Measurements from ENCODE around the gene DNAJC18. TPM values are rescaled to one million over a fixed set of nuclear protein-coding genes. Genes with fewer than 3 reads are reported as not detected.
A peak's percentile ranks its signal among the peaks of the same experiment; 100 is the strongest.

DNAJC18 gene
- total and polyA plus RNA-seq, 2 donors (not counting 1 experiment from before 2014, with no cell fraction given) = 2.0 to 13.6 TPM

GRCh38 chr5:139406963-139407362 lies 32.4 kb downstream of the DNAJC18 start:
- H3K4me2 ChIP-seq (replicated peaks; ENCODE audit: low read depth, low read length, poor library complexity, severe bottlenecking) = peak overlapping the region; percentile 60
- peak overlapping the region; percentile 50 to 78 for H3K27ac ChIP-seq (ENCODE audit: low read length in 2 of 2)
- H3K4me3 Mint-ChIP-seq = no peak overlapping the region
- POLR2A ChIA-PET = interaction anchor here (1.0 to 1.6 kb wide), 2 partner anchors 14 to 32 kb away, joined by 3 to 6 read pairs; partner anchors contain the start of gene DNAJC18
- no peaks in the 10 kb centered on the region for H3K27me3 Mint-ChIP-seq
- H3K9ac ChIP-seq (ENCODE audit: low read length) = peak overlapping the region; percentile 26
- H3K4me1 Mint-ChIP-seq = peaks cover 45% of the 10 kb centered on the region
- peak overlapping the region; percentile 64 for H3K27ac Mint-ChIP-seq
- ATAC-seq (ENCODE audit: low read depth) (no peak), DNase-seq (no peak)
- TF ChIP-seq EZH2 (IDR thresholded peaks at IDR 0.05; ENCODE audit: borderline replicate concordance, insufficient read depth, low read depth, low read length, poor library complexity, severe bottlenecking) (no peak), CTCF (IDR thresholded peaks at IDR 0.05) (no peak)
- H2AFZ ChIP-seq (ENCODE audit: insufficient read depth, low read depth, low read length, poor library complexity, severe bottlenecking) = peak overlapping the region; percentile 8
- H3K9me3 ChIP-seq (ENCODE audit: control extremely low read depth in 1 of 3, control insufficient read depth in 2 of 3, insufficient read depth in 1 of 3, low read length in 2 of 3) = no peaks in the 10 kb centered on the region
- H3K36me3 ChIP-seq (replicated peaks in 1 of 2; ENCODE audit: control extremely low read depth in 1 of 2, control insufficient read depth in 1 of 2, extremely low read depth in 1 of 2, insufficient read depth in 2 of 2, low read length in 1 of 2) = no peaks in the 10 kb centered on the region
- WGBS (ENCODE audit: insufficient coverage) = 100% methylated on average over 2 of the region's 2 CpGs
- peaks cover 33 to 41% of the 10 kb centered on the region in 2 donors for H3K4me1 ChIP-seq (ENCODE audit: control insufficient read depth in 2 of 2, insufficient read depth in 2 of 2, low read length in 2 of 2)
- H3K4me3 ChIP-seq (ENCODE audit: control extremely low read depth in 1 of 5, extremely low read depth in 1 of 5, insufficient read depth in 1 of 5, low read depth in 2 of 5, low read length in 4 of 5) = no peak overlapping the region
- H3K79me2 ChIP-seq (ENCODE audit: control insufficient read depth, insufficient read depth, low read length) = peaks cover 8% of the 10 kb centered on the region
- H3K9me3 Mint-ChIP-seq (ENCODE audit: insufficient read depth) = no peaks in the 10 kb centered on the region
- intact Hi-C loops (cut with micrococcal nuclease) = loop anchor here (5.0 to 10.0 kb wide), 4 partner anchors 110 to 942 kb away; partner anchors contain the start of gene EGR1
- no peaks in the 10 kb centered on the region for H4K20me1 ChIP-seq (ENCODE audit: control insufficient read depth, insufficient read depth, low read length, poor library complexity, severe bottlenecking)
- CTCF ChIA-PET = interaction anchor here (0.6 to 7.3 kb wide), 7 partner anchors 11 to 111 kb away, joined by 3 to 43 read pairs (median 5); partner anchors contain the start of gene PAIP2
- H3K27me3 ChIP-seq (replicated peaks in 1 of 4; ENCODE audit: control extremely low read depth in 1 of 4, control insufficient read depth in 3 of 4, insufficient read depth in 4 of 4, low read length in 3 of 4) = no peaks in the 10 kb centered on the region

- CTCF ChIA-PET = interaction anchor here (1.0 to 2.9 kb wide), 8 partner anchors 10 to 116 kb away, joined by 3 to 9 read pairs (median 6); partner anchors contain the start of genes DNAJC18, PAIP2 and PROB1
- no peaks in the 10 kb centered on the region for H3K9me3 ChIP-seq (ENCODE audit: control extremely low read depth in 1 of 3, control insufficient read depth in 2 of 3, insufficient read depth in 1 of 3, low read length in 2 of 3)
- H3K9ac ChIP-seq (ENCODE audit: low read length) = peak overlapping the region; percentile 38
- peaks cover 8% of the 10 kb centered on the region for H3K79me2 ChIP-seq (ENCODE audit: control insufficient read depth, insufficient read depth, low read length)
- H4K20me1 ChIP-seq (ENCODE audit: control insufficient read depth, insufficient read depth, low read length, poor library complexity, severe bottlenecking) = no peaks in the 10 kb centered on the region
- H2AFZ ChIP-seq (ENCODE audit: insufficient read depth, low read depth, low read length, poor library complexity, severe bottlenecking) = peak overlapping the region; percentile 75
- Mint-ChIP-seq H3K4me3 (peak overlapping the region; percentile 95), H3K27ac (peak overlapping the region; percentile 97), H3K4me1 (peaks cover 43% of the 10 kb centered on the region), H3K27me3 (no peaks in the 10 kb centered on the region), H3K9me3 (ENCODE audit: insufficient read depth) (no peaks in the 10 kb centered on the region)
- H3K36me3 ChIP-seq (replicated peaks in 1 of 2; ENCODE audit: control extremely low read depth in 1 of 2, control insufficient read depth in 1 of 2, extremely low read depth in 1 of 2, insufficient read depth in 2 of 2, low read length in 1 of 2) = no peaks in the 10 kb centered on the region
- WGBS (ENCODE audit: insufficient coverage) = 90% methylated on average over 2 of the region's 5 CpGs
- H3K27ac ChIP-seq (ENCODE audit: low read length in 2 of 2) = peak overlapping the region; percentile 85 to 86
- ATAC-seq (ENCODE audit: low read depth) = no peak
- peaks cover 33 to 41% of the 10 kb centered on the region in 2 donors for H3K4me1 ChIP-seq (ENCODE audit: control insufficient read depth in 2 of 2, insufficient read depth in 2 of 2, low read length in 2 of 2)
- intact Hi-C loops (cut with micrococcal nuclease) = loop anchor here (1.0 to 10.0 kb wide), 10 partner anchors 10 to 940 kb away; partner anchors contain the start of genes DNAJC18, EGR1, MATR3 and MZB1
- peak overlapping the region; percentile 50 to 73 (median 68) for H3K4me3 ChIP-seq (ENCODE audit: control extremely low read depth in 1 of 5, extremely low read depth in 1 of 5, insufficient read depth in 1 of 5, low read depth in 2 of 5, low read length in 4 of 5)
- no peak for DNase-seq
- POLR2A ChIA-PET = interaction anchor here (0.5 to 2.0 kb wide), 8 partner anchors 15 to 246 kb away, joined by 3 to 8 read pairs (median 4); partner anchors contain the start of genes CXXC5, DNAJC18, MATR3 and MZB1
- TF ChIP-seq EZH2 (IDR thresholded peaks at IDR 0.05; ENCODE audit: borderline replicate concordance, insufficient read depth, low read depth, low read length, poor library complexity, severe bottlenecking) (no peak), CTCF (IDR thresholded peaks at IDR 0.05) (no peak)
- no peaks in the 10 kb centered on the region for H3K27me3 ChIP-seq (replicated peaks in 1 of 4; ENCODE audit: control extremely low read depth in 1 of 4, control insufficient read depth in 3 of 4, insufficient read depth in 4 of 4, low read length in 3 of 4)
- H3K4me2 ChIP-seq (replicated peaks; ENCODE audit: low read depth, low read length, poor library complexity, severe bottlenecking) = peak overlapping the region; percentile 74
These were observed 34.9 kb downstream of the DNAJC18 start for GRCh38 chr5:139404484-139404840.

Data from B cell (primary cell).